SIG-M5 treated with dmso at 0.1 percent for 504 hours (cell line): ENCODE results near the gene POLA1.

Source experiments
- DNase-seq: peaks from one replicate; lab custom pipeline; 2025; ENCODE audit not compliant: unreplicated experiment; lab: John Stamatoyannopoulos, UW

Gene POLA1

DNA sequence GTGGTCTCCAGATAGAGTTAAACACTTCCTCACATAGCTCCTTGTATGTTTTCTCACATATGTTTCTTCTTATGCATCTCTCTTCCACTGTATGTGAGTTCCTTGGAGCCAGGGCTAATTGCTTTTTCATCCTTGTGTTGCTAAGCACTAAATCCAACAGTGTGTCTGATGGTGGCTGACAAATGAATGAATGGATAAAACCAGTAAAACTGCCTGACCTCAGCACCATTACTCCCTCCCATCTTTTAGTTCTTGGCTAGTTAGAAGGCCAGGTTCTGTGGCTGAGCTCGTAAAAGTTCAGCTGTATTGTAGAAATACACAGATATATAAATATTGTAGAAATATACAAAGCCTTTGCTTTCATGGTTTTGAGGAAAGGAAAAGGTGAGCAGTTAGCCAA, 271.7 kb downstream of the POLA1 start:
- DNase-seq = no peak

DNA sequence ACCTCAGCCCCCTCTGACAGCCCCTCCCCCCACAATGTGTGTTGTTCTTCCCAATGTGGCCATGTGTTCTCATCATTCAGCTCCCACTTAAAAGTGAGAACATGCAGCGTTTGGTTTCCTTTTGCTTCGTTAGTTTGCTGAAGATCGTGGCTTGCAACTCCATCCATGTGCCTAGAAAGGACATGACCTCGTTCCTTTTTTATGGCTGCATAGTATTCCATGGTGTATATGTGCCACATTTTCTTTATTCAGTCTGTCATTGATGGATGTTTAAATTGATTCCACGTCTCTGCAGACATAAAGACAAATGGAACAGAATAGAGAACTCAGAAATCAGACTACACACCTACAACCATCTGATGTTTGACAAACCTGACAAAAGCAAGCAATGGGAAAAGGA, 276.1 kb downstream of the POLA1 start:
- DNase-seq = no peak

DNA sequence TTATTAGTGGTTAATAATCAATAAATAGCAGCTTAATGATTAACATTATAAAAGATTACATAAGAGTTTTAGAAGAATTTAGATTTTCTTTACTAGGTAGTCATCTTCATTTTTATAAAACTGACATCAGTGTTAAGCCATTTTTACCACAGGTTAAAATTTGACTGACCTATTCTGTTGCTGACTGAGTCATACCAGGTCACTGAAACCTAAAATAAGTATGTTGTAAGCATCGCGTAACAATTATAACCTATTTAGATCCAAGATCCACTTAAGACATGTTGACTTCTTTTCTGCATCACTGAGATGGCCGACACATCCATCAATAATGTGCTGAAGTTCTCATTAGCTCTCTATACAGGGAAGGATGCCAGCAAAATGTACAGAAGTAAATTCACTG, 285.4 kb downstream of the POLA1 start:
- DNase-seq = no peak

- no peak for DNase-seq
Observed at GRCh38 chrX:24981030-24981429, 287.3 kb downstream of the POLA1 start.

GRCh38 chrX:24982306-24982965, 288.7 kb downstream of the POLA1 start:
- DNase-seq = no peak

DNA sequence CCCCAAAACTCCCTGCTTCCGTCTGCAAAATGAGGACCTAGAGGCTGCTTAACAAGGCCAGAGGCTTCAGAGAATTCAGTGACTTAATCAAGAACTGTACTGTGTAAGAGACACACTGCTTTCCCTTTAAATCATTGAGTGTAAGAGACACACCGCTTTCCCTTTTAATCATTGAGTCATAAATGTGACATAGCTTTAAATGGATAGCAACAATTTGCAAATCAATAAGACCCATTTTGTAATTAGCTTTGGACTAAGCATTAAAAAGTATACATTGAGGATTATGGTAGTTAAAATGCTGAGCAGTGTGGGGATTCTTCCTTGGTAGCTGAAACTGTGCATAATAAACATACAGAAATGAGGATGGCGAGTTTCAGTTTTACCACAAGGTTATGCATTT, 290.2 kb downstream of the POLA1 start:
- DNase-seq = no peak

DNA sequence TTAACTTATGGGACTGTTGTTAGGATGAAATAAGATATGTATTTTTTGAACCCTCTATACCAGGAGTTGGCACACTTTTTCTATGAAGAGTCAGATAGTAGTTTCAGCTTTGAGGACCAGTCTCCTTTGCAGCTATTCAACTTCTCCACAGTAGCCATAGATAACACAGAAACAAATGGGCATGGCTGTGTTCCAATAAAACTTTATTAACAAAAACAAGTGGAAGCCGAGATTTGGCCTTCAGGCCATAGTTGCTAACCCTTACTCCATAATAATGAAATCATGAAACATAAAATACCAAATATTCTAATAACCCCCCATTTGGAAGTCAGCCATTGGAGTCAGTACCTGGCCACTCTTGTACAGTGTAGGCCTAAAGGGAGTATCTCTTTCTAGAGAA, 291.4 kb downstream of the POLA1 start:
- DNase-seq = no peak

- no peak for DNase-seq
Observed at GRCh38 chrX:24987731-24988130, 294.0 kb downstream of the POLA1 start.

- no peak for DNase-seq
Observed at GRCh38 chrX:24988314-24988713, 294.6 kb downstream of the POLA1 start.

DNA sequence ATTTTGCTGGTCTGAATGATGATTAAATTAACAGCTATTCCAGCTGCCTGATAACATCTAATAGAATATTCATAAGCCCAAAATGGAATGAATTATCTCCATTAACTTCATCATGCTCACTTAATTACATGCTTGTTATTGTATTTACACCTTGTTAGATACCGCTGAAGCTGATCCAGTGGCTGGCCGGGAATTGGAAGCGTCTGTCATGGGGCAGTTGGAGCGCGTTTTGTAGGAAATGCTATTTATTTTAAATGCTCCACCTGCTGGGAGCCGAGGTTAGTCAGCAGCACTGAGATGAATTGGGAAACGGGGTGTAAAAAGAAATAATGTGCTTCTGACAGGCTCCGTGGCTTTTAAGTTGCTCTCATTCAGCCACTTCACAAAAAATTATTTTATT, 296.8 kb downstream of the POLA1 start:
- no peak for DNase-seq

GRCh38 chrX:24993879-24994278, 300.2 kb downstream of the POLA1 start:
- no peak for DNase-seq

DNA sequence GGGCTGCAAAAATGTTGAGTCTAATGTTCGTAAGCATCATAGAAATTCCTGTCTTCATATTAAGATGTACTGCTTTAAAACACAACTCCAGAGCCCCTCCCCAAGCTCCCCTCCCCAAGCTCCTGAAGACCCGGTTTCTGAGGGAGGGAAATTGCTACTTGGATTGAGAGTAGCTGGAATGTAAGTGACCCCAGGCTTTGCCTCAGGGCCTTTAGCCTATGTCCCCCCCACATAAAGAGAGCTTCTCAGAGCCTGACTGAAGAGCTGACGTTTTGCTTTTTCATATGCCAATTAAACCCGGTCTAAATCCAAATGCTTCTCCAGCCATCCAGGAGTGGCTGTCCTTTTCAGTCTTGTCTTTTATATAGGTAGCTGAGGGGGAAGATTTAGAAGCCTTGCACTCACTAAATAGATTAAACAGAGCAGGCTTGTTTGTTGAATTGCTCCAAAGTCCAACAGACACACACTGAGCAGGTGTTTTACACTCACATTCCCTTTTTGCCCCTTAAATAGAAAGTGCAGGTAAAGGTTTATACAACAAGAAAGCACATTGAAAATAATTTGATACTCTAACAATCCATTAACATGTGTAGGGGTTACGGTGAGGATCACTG, 302.5 kb downstream of the POLA1 start:
- DNase-seq = no peak

- no peak for DNase-seq
Observed at GRCh38 chrX:24999511-24999910, 305.8 kb downstream of the POLA1 start.

- no peak for DNase-seq
Observed at GRCh38 chrX:25001808-25002660, 308.3 kb downstream of the POLA1 start.

DNA sequence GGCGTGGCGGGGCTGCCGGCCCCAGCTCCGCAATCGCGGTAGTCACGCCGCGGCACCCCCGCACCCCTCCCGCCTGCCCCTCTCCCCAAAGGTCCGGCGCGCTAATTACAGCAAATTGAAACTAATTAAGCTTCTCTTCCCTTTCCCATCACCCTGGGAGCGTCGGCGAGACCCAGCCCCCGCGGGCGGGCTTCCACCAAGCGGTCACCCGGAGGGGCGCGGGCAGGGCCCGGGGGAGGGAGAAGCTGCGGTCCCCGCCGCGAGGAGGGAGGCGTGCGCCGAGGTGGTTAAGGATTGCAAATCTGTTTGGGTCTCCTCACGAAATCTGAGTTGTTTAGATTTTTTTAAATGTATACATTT, 308.9 kb downstream of the POLA1 start:
- no peak for DNase-seq

DNA sequence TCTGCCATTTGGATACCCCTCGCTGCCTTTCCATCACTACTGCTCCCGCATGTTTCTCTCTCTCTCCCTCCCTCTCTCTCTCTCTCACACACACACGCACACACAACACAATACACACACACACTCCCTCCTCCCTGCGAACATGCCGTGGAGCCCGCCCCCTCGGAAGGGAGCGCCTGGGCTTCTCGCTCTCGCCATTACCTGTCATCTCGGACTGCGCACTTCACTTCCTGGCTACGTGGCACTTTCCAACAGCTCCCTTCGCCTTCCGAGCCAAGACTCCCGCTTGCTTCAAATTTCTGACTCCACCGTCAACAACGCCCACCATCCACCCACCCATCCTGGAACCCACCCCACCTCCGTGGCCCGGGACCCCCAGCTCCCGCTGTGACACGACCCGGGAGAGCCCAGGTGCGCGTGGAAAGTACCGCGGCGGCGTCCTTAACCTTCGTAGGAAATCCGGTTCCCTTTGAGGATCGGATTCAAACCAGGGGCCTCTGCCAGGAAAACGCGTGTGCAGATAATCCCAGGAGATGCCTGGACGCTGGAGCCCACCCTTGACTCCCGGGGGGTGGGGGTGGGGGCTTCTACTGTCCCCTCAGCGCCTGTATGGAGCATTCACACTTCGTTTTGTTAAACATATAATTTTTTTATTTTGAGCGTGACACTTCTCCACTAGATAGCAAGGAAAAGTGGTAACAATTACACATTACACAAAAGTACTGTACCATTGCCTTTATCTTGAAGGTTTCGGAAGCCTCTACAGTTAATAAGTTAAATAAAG, 309.5 kb downstream of the POLA1 start:
- no peak for DNase-seq

- DNase-seq = no peak
Observed at GRCh38 chrX:25004040-25004439, 310.3 kb downstream of the POLA1 start.

DNA sequence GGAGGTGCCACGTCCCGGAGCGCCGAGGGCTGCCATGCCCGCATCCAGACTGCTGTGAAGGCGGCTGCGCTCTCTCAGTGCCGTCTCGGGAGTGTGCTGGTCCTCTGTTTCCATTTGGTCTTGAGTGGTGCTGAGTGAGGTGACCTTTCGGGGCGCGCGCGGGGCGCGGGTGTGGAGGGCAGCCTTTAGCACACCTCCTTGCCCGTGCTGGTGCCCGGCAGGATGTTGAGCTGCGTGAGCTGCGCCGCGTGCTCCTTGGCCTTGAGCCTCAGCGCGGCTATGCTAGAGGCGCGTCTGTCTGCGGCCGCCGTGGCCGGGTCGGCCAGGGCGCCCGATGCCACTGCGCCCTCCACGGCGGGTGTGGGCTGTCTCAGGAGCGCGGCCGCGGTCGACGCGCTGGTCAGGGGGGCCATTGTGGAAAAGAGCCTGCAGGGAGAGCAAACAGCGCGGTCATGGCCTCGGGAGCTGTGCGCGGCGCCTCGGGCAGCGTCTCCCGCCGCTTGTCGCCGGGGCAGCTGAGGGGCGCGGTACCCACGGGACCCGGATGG, 310.8 kb downstream of the POLA1 start:
- no peak for DNase-seq

DNA sequence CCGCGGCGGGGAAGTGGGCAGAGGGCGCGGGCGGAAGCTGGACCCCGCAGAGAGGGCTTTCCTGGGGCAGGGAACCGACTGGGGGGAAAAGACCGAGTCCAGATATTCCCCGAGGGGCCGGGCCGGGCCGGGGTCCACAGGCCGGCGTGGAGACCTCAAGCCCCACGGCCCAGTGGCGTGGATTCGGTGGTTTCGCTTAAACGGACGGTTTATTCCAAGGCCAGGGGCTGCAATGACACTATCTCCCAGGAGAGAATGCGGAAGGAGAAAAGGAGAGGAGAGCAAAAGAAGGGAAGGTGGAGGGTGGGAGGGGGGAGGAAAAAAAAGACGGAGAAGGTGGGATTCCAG, 311.3 kb downstream of the POLA1 start:
- no peak for DNase-seq

DNA sequence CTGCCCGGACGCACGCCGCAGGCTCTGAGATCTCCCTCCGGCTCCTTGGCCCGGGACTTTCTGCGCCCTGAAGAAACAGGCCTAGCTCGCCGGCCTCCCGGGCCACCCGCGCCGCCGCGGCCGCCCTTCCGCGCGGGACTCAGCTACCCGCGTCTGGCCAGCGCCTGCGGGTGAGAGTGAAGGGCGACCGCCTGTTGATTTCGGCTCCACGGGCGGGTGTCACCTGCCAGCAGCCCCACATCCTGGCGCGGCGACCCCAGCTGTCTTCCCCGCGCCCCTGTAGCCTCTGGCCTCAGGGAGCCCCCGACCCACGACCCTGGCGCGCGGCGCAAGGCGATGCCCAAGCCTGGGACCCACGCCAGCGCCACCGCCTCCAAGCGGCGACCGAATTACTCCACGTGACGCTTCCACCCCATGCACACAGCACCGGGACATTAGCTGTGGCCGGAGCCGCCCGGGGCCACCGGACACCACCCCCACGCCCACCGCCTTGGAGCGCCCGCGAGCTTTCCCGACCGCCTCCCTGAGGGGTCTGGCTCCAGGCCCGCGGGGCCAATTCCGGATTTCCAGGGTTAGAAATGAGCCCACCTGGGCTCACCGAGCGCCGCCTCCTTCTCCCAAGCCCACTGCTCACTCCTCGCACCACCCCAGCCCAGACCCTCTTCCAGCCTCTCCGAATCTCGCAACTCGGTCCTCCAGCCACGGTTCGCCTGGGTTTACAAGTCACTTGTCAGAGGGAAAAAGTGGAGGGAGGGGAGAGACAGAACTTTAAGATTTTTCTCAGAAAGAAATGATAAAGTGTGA, 311.9 kb downstream of the POLA1 start:
- no peak for DNase-seq
